HG03342 (cell line): ENCODE results near the gene CSHL1.

ENCODE experiments used
- ATAC-seq: cut with Tn5 transposase; IDR thresholded peaks from one replicate; pipeline ENCODE4 v1.9.1; 2021; ENCODE audit warnings: mild to moderate bottlenecking, moderate library complexity; ENCODE audit not compliant: unreplicated experiment

Gene CSHL1

DNA sequence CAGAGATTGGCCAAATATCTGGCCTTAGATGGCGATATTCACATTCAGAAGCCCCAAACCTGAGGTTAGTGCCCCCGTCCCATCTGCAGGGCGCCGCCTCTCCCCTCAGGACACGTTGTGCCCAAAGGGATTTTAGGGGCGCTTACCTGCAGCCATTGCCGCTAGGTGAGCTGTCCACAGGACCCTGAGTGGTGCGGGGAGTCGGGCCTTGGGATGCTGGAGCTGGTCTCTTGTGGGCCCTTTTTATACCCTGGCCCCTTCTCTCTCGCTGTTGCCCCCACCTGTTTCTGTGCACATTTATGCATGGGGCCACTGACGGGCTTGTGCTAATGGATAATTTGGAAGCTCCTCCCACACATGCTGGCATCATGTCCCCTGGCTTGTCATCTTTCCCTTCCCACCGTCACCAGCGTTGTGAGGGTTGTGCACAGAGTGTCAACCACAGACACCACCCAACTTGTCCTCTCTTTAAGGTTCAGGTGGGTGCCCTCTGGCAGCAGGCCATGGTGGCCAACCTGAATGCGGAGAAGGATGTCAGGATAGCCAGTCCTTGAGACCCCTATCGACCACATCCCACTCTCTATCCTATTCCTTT, at the start of gene CSHL1:
TSS of gene CSHL1 (minus strand) at position 218 of the 595 bp plus-strand sequence. CDS start at position 156, 62 bp downstream.
- no peak for ATAC-seq

DNA sequence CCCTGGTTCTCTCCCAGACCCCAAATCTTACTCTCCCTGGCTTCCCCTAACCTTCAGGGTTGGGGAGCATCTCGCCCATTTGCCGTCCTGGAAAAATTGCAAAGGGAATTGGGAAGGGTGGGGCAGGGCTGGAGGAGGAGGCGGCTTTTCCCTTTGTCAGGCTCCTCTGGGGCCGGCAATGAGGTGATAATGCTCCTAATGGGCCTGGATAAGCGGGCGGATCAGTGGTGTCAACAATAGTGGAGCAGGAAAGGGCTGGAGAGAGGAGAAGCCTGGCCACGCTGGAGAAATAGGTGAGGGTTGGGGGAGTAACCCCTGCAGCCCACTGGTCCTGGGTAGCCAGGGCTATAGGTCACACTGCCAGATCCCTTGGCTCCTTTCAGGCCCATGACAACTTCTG, 49.4 kb upstream of the CSHL1 start:
- no peak for ATAC-seq

DNA sequence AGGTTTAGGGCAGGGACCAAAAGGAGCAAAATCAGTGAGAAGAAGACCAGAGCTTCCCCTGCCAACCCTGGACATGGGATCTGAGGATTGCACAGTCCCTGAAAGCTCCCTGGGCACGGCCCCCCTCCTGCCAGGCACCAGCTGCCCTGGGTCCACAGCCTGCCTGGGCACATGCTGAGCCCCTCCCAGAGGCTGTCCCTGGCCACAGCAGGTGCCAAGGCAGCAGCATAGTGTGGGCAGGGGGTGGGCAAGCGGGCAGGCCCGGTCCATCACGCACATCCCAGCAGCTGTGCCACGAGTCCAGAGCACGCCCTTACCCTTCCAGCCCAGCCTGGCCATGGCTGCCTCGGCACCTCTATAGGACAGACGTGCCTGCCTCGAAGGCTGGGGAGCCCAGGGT, 48.9 kb upstream of the CSHL1 start:
- ATAC-seq, result no peak

DNA sequence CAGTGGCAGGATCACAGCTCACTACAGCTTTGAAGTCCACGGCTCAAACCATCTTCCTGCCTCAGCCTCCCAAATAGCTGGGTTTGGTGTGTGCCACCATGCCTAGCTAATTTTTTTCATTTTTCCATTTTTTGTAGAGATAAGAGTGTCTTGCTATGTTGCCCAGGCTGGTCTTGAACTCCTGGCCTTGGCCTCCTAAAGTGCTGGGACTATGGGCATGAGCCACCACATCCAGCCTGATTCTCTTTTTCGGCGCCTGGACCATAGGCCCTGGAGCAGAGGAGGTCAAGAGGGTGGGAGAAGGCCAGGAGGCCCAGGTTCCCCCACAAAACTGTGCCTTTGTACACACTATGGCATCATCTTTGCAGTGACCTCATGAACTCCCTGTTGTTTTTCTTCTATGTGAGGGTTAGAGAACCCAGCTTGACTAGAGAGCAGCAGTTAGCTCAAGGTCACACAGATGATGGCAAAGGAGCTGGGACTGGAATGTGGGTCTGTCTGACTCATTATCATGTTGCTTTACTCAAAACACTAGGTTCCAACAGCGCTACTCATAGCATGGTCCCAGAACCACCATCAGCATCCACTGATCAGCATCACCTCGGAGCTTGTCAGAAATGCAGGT, 45.4 kb upstream of the CSHL1 start:
- no peak for ATAC-seq

DNA sequence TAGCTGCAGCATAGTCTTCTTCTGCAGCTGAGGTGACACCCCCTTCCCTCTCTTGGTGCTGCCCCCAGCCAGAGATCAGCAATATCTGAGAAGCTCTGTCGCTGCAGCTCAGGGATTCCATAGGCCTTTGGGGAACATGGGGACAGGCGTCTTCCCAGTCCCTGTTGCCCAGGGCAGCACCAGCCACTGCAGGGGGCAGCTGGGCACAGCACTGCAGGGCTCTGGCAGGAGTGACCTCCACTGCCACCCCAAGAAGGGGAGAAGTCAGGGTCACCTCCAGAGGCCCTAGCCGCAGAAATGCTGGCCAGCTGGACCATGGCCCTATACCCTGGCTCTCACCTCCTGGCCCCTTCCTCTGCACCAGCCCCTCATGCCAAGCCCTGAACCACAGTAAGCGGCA, 44.7 kb upstream of the CSHL1 start:
- no peak for ATAC-seq

DNA sequence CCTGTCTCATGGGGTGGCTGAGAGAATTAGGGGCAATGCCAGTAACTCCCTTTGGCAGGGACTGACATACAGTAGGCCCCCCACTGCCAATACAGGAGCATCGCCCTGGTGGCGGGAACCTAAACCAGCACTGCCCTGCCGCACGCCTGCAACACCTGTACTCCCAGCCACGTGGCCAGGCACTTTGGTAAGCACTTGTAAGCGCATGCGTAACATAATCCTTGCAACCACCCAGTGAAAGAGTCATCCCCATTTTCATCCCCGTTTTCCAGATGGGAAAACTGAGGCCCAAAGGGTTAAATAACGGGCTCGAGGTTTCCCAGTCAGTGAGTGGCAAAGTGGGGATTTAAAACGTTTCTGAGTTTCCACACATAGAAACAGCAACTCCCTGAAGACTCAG, 44.2 kb upstream of the CSHL1 start:
- ATAC-seq, result no peak

DNA sequence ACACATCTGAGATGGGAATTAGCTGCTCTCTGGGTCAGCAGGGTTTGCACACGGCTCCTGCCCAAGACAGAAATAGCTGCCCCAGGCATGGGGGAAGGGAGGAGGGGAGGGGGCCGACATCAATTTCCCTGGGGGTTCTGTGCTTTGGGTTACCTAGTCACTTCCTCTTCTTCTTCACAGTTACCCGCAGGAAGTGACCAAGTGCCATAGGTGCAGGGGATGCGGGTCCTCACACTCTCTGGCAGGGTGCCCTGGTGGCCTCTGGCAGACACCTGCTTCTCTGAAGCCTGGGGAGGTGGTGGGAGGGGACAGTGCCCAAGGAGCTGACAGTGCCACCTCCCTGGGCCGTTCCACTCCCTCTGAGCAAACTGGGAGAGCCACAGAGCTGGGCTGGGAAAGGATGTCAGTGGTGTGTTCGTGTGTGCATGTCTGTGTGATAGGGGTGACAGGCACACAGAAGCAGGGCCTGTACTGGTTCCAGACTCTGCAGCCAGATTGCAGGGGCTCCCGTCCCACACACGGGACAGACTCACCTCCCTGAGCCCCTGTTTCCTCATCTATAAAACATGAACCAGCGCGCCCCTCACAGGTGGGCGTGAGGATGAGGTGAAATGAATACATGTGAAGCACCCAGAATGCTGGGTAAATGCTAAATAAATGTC, 43.5 kb upstream of the CSHL1 start:
- peak; percentile 60 for ATAC-seq

DNA sequence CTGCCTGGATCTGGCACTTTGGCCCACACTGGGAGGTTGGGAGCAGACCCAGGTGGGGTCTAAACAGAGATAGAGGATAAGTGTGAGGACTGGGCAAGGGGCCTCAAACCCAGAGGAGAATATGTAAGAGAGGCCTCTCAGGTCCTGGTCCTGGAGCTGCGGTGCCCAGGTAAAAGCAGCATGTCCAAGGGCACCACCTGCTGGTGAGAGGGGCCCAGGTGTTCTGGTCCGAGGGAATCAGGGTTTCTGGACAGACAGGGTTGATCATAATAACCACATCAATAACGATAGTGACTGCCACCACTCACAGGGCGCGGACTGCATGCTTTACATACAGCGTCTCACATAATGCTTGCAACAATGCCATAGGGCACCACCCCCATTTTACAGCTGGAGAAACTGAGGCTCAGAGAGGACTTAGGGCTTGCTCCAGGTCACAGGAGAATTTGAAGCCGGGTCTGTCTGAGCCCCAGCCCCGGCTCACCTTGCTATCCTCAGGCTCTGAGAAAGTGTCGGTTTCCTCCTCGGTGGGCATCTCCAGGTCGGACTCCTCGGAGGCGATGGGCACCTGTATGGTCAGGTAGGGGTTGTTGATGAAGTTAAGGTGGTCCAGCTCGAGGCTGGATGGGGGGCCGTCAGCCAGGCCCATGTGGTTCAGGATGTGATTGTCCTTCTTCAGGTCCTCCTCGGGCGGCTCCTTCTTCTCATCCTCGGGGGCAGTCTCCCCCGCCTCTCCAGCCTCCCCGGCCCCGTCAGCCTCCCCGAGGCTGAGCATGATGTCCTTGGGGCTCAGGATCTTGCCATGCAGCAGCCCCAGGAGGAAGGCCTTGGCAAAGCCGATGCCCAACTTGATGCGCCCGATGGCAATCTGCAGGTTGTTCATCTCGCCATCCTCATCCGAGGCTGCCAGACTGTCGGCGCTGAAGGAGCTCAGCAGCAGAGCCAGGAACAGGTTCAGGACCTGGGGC, 40.2 kb upstream of the CSHL1 start:
- ATAC-seq, result no peak

DNA sequence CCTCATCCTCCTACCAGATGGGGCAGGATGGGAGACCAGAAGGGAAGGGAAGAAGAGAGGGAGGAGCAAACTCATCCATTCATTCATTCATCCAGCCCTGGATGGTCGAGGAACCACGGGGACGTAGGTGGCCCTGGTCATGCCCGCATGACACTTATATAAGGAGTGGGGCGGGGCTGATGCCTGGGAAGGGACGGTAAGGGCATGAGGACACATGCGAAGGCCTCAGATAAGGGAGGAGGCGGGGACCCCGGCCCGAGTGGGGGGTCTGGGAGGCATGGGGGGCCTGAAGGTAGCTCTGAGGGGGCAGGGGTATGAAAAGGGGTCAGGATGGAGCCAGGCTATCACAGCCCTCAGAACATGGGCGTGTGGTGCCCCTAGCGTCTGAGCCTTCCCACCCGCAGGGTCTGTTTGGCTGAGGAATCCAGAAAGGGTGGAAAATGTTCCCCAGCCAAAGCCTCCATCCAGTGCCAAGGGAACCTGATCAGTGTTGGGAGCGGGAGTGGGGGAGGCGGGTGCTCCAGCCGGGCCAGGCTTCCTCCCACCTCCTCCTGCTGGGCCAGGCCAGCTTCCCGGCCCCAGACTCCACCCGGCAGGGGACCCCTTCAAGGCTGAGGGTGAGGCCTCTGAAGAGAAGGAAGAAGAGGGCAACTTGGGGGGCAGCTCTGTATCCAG, 38.7 kb upstream of the CSHL1 start:
- no peak for ATAC-seq

DNA sequence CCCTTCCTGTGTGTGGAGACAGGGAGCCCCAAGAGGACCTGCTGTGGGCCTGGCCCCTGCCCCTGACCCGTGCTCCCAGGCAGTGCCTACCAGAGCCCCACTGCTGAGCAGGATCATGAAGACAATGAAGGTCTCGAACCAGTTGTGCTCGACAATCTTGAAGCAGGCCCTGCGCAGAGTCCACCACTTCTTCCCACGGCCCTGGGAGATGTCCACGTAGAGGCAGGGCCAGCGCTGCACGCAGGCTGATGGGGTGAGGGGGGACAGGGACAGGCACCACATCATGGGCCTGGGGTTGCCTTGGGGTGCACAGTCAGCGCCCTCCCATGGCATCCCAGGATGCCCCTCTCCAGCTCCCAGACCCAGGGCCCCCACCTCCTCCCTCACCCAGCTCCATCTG, 37.5 kb upstream of the CSHL1 start:
- no peak for ATAC-seq

DNA sequence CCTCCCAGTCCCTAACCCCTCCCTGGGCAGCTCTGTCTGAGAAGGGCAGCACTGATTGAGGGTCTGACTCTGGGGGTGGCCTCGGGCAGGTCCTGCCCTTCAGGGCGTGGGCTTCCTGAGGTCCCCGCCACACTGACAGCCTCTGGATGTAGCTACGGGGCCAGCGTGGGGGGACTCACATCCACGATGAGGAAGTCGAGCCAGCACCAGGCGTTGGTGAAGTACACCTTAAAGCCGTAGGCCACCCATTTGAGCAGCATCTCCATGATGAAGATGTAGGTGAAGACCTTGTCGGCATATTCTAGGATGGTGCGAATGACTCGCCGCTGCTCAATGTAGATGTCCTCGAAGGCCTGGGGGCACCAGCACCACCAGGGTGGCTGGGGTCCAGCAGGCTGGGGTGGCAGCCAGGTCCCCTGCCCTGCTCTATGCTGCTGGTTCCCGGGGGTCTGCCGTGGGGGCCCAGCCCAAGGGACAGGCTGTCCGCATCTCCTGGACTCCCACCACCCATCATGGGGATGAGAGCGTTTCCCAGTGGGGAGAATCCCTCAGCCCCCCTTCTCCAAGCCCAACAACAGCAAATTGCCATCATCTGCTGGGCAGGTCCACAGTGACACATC, 36.8 kb upstream of the CSHL1 start:
- ATAC-seq, result no peak

DNA sequence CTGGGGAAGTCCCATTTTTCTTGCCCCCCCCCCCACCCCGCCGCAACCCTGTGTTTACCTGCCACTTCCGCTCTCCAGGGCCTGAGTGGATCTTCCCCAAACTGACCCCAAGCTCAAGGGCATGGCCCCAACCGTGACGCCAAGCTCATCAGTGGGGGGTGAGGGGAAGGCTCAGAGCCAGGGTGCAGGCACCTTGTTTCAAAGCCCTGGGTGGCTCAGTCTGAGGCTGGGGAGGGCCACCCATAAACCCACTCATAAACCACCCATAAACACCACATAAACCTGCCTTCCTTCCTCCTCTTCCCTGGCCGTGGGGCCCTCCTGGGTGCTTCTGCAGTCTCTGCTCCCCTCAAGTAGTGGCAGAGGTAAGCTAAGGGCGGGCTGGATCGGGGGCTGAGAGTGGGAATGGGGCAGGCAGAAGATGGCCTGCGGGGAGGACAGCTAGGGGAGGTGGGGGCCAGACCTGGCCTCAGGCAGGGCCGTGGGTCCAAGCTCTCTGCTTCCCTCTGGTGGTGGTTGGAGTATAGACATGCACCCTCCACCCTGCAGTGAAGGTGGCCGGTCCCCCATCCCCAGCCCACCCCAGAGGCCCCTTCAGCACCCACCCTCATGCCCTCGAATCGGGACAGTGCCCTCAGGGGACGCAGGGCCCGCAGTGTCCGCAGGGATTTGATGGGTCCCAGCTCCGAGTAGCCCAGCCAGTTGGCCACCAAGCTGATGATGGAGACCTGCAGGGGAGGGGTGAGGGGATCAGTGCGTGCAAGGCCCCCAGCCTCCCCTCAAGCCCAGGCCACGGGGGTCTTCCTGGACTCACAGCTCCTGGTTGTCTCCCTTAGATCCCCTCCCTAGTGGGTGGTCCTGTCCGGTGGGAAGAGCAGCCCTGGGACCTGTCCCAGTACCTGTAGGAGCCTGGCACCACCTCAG, 35.6 kb upstream of the CSHL1 start:
- ATAC-seq, result peak; percentile 68

DNA sequence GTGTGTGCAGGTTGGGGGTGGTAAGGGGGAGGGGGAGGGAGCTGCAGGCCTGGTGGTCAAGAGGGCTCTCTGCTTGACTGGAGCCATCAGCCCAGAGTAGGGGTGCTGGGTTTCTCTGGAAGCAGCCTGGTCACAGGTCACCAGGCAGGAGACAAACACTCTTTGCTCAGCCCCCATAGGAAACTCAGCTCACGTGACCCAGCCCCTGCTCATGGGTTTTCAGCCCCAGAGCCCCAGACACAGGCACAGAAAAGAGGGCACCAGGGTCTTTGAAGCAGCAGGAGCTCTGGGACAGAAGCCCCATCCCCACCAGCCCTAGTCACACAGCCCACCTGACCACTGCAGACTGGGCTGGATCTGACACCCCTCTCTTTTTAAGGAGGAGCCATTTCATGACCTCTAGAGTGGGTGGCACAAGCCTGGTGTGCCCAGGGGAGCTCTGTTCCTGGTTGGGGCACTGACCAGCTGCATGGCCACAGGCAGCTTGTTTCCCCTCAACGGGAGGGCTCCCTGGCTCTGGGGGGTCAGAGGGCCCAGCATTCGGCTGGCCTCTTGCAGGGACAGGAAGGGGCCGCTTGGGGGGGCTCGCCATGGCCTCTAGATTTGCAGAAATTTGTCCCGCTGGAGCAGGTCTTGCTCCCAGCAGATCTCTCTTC, 34.9 kb upstream of the CSHL1 start:
- ATAC-seq, result no peak

DNA sequence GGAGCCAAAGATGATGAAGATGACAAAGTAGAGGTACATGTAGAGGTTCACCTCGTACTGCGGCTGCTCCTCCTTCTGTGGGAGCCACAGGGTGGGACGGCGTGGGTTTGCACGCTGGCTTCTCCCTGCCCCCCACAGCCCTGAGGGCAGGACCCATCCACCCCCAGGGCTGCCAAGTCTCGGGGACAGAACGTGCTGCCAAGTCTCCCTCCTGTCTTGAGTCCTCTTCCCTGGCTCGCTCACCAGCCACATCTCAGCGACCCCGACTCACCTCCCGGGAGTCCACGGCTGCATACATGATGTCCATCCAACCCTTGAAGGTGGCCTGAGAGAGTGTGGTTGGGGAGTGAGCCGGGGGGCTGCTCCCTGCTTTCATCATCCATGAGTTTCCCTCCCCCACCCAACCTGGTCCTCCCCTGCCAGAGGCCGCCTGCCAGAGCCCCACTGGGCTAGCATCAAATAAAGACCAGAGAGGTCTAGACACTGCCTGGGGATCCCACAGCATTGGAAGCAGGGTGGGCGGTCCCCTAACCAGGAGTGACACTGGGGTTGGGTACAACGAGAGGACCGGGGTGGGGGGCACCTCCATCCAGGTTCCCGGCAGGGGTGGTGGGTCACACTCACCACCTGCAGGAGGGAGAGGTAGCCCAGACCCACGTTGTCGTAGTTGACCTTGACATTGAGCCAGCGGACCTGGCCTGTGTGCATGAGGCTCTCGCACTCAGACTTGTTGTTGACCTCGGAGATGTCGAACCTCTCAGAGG, 33.9 kb upstream of the CSHL1 start:
- ATAC-seq, result no peak

DNA sequence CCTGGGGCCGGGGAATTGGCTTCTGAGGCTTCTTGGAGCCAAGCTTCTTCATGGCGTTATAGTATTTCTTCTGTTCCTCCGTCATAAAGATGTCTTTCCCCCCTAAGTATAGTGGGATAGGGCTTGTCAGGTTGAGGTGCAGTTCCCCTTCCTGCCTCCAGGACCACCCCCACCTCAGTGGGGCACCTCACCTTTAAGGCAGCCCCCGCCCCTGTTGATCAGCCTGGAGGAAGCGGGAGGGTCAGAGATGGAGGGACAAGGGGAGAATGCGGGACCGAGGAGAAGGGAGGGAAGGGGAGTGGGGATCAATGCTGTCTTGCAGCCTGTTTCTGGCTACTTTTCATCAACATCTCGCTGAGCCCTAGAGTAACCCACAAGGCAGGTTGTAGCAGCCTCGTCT, 32.7 kb upstream of the CSHL1 start:
- ATAC-seq, result no peak

DNA sequence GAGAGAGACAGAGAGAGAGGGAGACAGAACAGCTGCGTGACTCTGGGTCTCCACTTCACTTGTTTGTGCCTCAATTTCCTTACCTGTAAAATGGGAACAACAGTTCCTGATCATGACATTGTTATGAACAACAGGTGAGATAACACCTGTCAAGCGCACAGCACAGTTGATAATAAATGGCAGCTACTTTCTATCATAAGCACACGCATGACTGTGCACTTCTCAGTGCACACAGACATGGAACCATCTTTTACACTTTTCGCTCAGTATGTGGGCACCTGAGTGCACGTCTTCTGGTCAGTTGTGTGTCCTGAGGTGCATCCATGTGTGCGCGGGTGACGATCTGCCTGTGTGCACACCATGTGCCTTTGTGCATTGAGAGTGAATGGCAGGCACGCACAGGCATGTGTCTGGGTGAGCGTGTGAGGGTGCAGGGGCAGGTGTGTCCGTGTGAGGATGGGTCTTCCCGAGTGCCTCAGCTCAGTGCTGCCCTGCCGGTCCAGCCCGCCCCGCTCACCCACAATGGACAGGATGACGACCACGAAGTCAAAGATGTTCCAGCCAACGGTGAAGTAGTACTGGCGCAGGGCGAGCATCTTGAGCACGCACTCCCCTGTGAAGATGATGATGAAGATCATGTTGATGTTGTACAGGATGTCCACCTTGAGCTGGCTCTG, 31.4 kb upstream of the CSHL1 start:
- ATAC-seq, result no peak

DNA sequence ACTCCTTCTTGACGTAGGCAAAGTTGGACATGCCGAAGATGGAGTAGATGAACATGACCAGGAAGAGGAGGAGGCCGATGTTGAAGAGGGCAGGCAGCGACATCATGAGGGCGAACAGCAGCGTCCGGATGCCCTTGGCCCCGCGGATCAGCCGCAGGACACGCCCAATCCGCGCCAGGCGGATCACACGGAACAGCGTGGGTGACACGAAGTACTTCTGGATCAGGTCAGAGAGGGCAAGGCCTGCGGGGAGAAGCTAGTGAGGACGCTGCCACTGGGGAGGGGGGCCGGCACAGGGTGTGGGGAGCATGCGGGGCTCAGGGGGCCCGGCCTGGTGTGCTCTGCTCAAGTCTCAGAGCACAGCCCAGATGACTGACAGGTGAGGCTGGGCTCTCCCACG, 30.7 kb upstream of the CSHL1 start:
- no peak for ATAC-seq

DNA sequence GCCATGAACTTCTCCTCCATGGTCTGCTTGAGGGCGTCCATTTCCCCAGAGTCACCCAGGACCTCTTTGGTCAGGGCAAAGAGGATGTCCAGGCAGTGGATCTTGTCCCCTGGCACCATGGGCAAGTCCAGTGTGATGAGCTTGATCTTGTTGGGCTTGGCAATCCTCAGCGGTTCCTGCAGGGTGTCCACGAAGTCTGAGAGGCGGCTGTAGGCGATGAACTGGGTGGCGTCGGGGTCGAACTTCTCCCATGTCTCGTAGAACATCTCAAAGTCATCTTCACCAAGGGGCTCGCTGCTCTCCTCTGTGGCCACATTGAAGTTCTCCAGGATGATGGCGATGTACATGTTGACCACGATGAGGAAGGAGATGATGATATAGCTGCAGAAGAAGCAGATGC, 30.1 kb upstream of the CSHL1 start:
- ATAC-seq, result no peak
